Measurements from ENCODE around the gene MINDY4. TPM values are rescaled to one million over a fixed set of nuclear protein-coding genes. Genes with fewer than 3 reads are reported as not detected.

MINDY4 gene
- total RNA-seq, 1 donor from 2014 or later: 8.5 TPM

DNA sequence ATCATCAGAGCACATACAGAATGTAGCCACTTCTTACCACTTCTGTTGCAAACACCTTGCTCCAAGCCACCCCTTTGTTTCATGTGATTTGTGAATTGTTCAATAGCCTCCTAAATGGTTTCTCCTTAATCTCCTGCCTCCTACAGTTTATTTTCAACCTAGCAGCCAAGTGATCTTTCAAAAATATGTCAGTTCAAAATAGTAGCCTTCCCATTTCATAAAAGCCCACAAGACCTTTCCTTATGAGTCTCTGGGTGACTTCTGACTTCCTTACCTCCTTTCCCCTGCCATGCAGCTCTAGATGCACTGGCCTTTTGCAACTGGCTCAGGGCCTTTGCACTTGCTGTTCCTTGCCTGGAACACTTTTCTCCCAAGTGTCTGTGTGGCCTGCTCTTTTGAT lies 4.8 kb downstream of the MINDY4 start:
- no peak for DNase-seq

- DNase-seq: no peak
Measured at GRCh38 chr7:30776971-30777370, 5.8 kb downstream of the MINDY4 start.

- DNase-seq: peak; percentile 51
Measured at GRCh38 chr7:30778255-30779025, 7.2 kb downstream of the MINDY4 start.

GRCh38 chr7:30779574-30779973 lies 8.4 kb downstream of the MINDY4 start:
- no peak for DNase-seq

DNA sequence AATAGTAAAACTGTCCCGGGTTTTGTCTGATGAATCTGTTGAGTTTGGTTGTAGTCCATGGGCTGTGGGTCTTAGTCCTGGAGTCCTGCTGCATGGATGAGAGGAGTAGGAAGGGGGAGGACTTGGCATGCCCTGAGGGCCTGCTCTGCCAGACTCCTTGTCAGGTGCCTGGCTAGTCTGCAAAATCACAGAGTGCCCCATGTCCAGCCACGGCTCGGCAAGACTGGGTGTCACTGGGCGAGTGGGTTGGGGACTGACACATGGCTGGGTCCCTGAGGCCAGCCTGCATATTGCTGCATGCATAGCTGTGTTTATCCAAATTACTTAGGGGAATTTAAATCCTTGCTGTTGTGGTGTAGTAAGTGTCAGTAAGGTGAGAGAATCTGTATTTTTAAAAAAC lies 9.7 kb downstream of the MINDY4 start:
- DNase-seq: no peak

- no peak for DNase-seq
Measured at GRCh38 chr7:30782690-30783089, 11.5 kb downstream of the MINDY4 start.

DNA sequence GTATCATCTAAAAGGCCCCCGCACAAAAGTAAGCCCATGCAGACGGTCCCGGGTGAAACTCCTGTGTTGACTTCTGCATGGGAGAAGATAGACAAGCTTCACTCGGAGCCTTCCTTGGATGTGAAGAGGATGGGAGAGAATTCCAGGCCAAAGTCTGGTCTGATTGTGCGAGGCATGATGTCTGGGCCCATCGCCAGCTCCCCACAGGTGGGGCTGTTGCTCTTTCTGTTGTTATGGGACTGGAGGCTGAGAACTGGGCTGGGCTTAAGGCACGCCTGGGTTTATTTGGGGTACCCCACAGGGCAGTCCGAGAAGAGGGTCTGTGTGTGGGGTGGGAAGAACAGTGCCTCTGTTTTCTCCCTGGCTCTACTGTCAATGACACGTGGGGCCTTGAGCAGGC lies 14.6 kb downstream of the MINDY4 start:
- DNase-seq: no peak

DNA sequence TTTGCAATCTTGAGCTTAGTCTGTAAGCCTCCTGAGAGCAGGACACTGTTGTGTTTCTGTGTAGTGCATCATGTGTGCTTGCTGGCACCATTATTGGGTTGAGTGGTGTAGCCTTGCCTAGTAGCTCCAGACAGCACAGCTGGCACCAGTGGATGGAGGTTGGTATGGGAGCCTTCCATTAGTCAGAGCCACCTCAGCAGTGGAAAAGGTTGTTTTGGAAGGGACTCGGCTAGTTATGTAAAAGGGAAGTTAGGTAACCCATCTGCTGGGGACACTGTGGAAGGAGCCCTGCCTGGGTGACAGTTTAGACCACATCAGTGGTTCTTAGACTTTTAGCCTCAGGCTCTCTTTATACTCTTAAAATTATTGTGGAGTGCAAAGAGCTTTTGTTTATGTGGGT lies 16.3 kb downstream of the MINDY4 start:
- DNase-seq: no peak

- DNase-seq: no peak
Measured at GRCh38 chr7:30788640-30789333, 17.6 kb downstream of the MINDY4 start.

GRCh38 chr7:30789334-30789711 lies 18.1 kb downstream of the MINDY4 start:
- DNase-seq: no peak

DNA sequence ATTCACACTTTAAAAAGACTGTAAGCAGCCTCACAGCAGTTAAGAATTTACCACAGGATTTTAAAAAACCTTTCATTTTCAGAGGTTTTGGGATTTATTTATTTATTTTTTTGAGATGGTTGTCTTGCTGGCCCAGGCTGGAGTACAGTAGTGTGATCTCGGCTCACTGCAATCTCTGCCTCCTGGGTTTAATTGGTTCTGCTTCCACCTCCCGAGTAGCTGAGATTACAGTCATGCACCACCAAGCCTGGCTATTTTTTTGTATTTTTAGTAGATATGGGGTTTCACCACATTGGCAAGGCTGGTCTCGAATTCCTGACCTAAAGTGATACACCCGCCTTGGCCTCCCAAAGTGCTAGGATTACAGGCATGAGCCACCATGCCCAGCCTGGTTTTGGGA lies 19.1 kb downstream of the MINDY4 start:
- DNase-seq: no peak

GRCh38 chr7:30791114-30791513 lies 19.9 kb downstream of the MINDY4 start:
- DNase-seq: no peak

- DNase-seq: peak; percentile 48
Measured at GRCh38 chr7:30795161-30795948, 24.1 kb downstream of the MINDY4 start.

- peak; percentile 86 for DNase-seq
Measured at GRCh38 chr7:30796105-30796869, 25.1 kb downstream of the MINDY4 start.

GRCh38 chr7:30797176-30798040 lies 26.2 kb downstream of the MINDY4 start:
- DNase-seq: peak; percentile 41

- peak; percentile 33 for DNase-seq
Measured at GRCh38 chr7:30799206-30799975, 28.2 kb downstream of the MINDY4 start.

GRCh38 chr7:30799976-30800661 lies 28.9 kb downstream of the MINDY4 start:
- no peak for DNase-seq

GRCh38 chr7:30800785-30801252 lies 29.6 kb downstream of the MINDY4 start:
- peak; percentile 92 for DNase-seq

- DNase-seq: no peak
Measured at GRCh38 chr7:30802812-30803211, 31.6 kb downstream of the MINDY4 start.
